ENCODE measurements around the gene OMP. TPM values are rescaled to one million over a fixed set of nuclear protein-coding genes. Genes with fewer than 3 reads are reported as not detected.

Gene OMP
- total and polyA plus RNA-seq, 2 experiments from 2014 or later = not detected

GRCh38 chr11:77137421-77137820 lies 34.8 kb downstream of the OMP start:
- TF ChIP-seq CTCF (IDR thresholded peaks at IDR 0.05; ENCODE audit: low read depth, low read length) = no peak
- H3K9me3 ChIP-seq (ENCODE audit: low read depth) = no peaks in the 10 kb centered on the region
- H3K4me3 ChIP-seq = no peak overlapping the region
- no peaks in the 10 kb centered on the region for H3K4me1 ChIP-seq (ENCODE audit: low read depth)
- H3K27me3 ChIP-seq = no peaks in the 10 kb centered on the region
- DNase-seq (ENCODE audit: low read depth in 1 of 2, low spot score in 1 of 2) = no peak
- H3K27ac ChIP-seq = no peak overlapping the region
- H3K36me3 ChIP-seq = no peaks in the 10 kb centered on the region

GRCh38 chr11:77138106-77138649 lies 35.5 kb downstream of the OMP start:
- Histone ChIP-seq H3K27ac (no peak overlapping the region), H3K9me3 (ENCODE audit: low read depth) (no peaks in the 10 kb centered on the region), H3K27me3 (no peaks in the 10 kb centered on the region), H3K36me3 (no peaks in the 10 kb centered on the region), H3K4me3 (no peak overlapping the region), H3K4me1 (ENCODE audit: low read depth) (no peaks in the 10 kb centered on the region)
- DNase-seq (ENCODE audit: low read depth in 1 of 2, low spot score in 1 of 2) = no peak
- no peak for TF ChIP-seq CTCF (IDR thresholded peaks at IDR 0.05; ENCODE audit: low read depth, low read length)

GRCh38 chr11:77139201-77139600 lies 36.6 kb downstream of the OMP start:
- Histone ChIP-seq H3K27me3 (no peaks in the 10 kb centered on the region), H3K4me3 (no peak overlapping the region), H3K27ac (no peak overlapping the region), H3K4me1 (ENCODE audit: low read depth) (no peaks in the 10 kb centered on the region), H3K9me3 (ENCODE audit: low read depth) (no peaks in the 10 kb centered on the region), H3K36me3 (no peaks in the 10 kb centered on the region)
- DNase-seq (ENCODE audit: low read depth in 1 of 2, low spot score in 1 of 2) = no peak
- TF ChIP-seq CTCF (IDR thresholded peaks at IDR 0.05; ENCODE audit: low read depth, low read length) = no peak

GRCh38 chr11:77140231-77140851 lies 37.7 kb downstream of the OMP start:
- Histone ChIP-seq H3K9me3 (ENCODE audit: low read depth) (no peaks in the 10 kb centered on the region), H3K27ac (no peak overlapping the region), H3K4me3 (no peak overlapping the region), H3K27me3 (no peaks in the 10 kb centered on the region), H3K36me3 (no peaks in the 10 kb centered on the region), H3K4me1 (ENCODE audit: low read depth) (peaks cover 5% of the 10 kb centered on the region)
- TF ChIP-seq CTCF (IDR thresholded peaks at IDR 0.05; ENCODE audit: low read depth, low read length) = no peak
- DNase-seq (ENCODE audit: low read depth in 1 of 2, low spot score in 1 of 2) = peak; percentile 32 to 92

GRCh38 chr11:77141034-77141433 lies 38.4 kb downstream of the OMP start:
- no peak overlapping the region for H3K4me3 ChIP-seq
- no peak overlapping the region for H3K27ac ChIP-seq
- peaks cover 5% of the 10 kb centered on the region for H3K4me1 ChIP-seq (ENCODE audit: low read depth)
- no peaks in the 10 kb centered on the region for H3K27me3 ChIP-seq
- H3K36me3 ChIP-seq = no peaks in the 10 kb centered on the region
- no peak for TF ChIP-seq CTCF (IDR thresholded peaks at IDR 0.05; ENCODE audit: low read depth, low read length)
- DNase-seq (ENCODE audit: low read depth in 1 of 2, low spot score in 1 of 2) = peak in 1 of 2 donors; percentile 63
- no peaks in the 10 kb centered on the region for H3K9me3 ChIP-seq (ENCODE audit: low read depth)

All from cardiac muscle cell (in vitro differentiated cells and primary cell).